Effector memory CD8-positive, alpha-beta T cell (primary cell): ENCODE results near the gene DRAM2.
"Not testable (repeated sequence)": the region's sequence is repeated elsewhere in the genome, so short reads cannot be mapped to it uniquely, and the experiment has no call there.

ENCODE experiments used
- ATAC-seq: fragments of 150-1000 bp; cut with Tn5 transposase; replicated peaks from 2 replicates; pipeline ENCODE4 v1.10.0; 2021; ENCODE audit warnings: mild to moderate bottlenecking, moderate library complexity
- DNase-seq, 3 experiments: peaks; one replicate each; pipeline ENCODE4 v3.0.0; 2021
- H3K27ac Mint-ChIP-seq, 2 donors: one replicate each; pipeline ENCODE4 v1.8.0; 2022; ENCODE audit warnings: mild to moderate bottlenecking in 2 of 2, mixed read lengths in 2 of 2, moderate library complexity in 2 of 2
- H3K27me3 Mint-ChIP-seq, 2 donors: one replicate each; pipeline ENCODE4 v1.8.0; 2022; ENCODE audit warnings: mixed read lengths in 2 of 2
- H3K36me3 Mint-ChIP-seq: one replicate; pipeline ENCODE4 v1.8.0; 2022; ENCODE audit warnings: mild to moderate bottlenecking, moderate library complexity, mixed read lengths; ENCODE audit not compliant: insufficient read depth
- H3K4me1 Mint-ChIP-seq, 2 donors: one replicate each; pipeline ENCODE4 v1.8.0; 2022; ENCODE audit warnings: low read depth in 2 of 2, mixed read lengths in 2 of 2
- H3K4me3 Mint-ChIP-seq, 2 donors: one replicate each; pipeline ENCODE4 v1.8.0; 2022; ENCODE audit warnings: mild to moderate bottlenecking in 2 of 2, mixed read lengths in 2 of 2, moderate library complexity in 2 of 2
- H3K9me3 Mint-ChIP-seq, 2 donors: one replicate each; pipeline ENCODE4 v1.8.0; 2022; ENCODE audit warnings: mixed read lengths in 2 of 2

The DRAM2 gene

DNA sequence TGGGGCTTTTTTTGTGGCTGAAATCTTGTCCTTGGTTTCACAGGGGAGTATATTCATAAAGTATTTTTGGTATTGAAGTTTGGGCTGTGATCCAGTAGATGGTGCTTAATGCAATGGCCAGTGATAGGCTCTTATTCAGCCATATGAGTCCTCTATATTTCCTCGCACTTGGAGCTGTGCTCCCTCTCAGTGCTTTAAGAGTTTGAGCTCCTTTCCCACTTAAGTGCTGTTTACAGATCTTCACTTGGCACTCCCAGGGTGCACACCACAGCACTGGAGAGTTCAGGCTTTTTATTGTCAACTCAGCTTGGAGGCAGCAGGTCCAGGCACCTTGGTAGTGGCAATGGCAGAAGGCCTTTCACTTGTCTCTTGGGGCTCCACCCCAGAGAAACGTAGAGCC, 54.9 kb downstream of the DRAM2 start:
- peaks cover 2% of the 10 kb centered on the region for H3K36me3 Mint-ChIP-seq
- no peak overlapping the region for H3K4me3 Mint-ChIP-seq
- peaks cover 0 to 5% of the 10 kb centered on the region in 2 donors for H3K9me3 Mint-ChIP-seq
- no peak overlapping the region for H3K27ac Mint-ChIP-seq
- H3K27me3 Mint-ChIP-seq = peaks cover 92 to 97% of the 10 kb centered on the region in 2 donors
- H3K4me1 Mint-ChIP-seq = no peaks in the 10 kb centered on the region
- DNase-seq = no peak
- no peak for ATAC-seq

DNA sequence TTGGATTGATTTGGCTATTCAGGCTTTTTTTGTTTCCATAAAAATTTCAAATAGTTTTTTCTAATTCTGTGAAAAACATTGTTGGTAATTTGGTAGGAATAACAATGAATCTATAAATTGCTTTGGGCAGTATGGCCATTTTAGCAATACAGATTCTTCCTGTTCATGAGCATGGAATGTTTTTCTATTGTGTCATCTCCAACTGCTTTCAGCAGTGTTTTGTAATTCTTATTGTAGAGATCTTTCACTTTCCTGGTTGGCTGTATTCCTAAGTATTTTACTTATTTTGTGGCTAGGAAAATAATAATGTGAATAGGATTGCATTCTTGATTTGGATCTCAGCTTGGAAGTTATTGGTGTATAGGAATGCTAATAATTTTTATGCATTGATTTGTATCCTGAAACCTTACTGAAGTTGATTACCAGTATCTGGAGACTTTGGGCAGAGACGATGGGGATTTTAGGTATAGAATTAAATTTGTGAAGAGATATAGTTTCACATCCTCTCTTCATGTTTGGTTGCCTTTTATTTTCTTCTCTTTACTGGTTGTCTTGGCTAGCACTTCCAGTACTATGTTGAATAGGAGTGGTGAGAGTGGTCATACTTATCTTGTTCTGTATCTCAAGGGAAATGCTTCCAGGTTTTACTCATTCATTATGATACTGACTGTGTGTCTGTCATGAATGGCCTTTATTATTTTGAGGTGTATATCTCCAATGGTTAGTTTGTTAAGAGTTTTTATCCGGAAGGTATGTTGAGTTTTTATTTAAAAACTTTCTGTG, 57.3 kb downstream of the DRAM2 start:
- Mint-ChIP-seq H3K36me3 (peaks cover 3% of the 10 kb centered on the region), H3K9me3 (peaks cover 0 to 5% of the 10 kb centered on the region in 2 donors), H3K4me3 (no peak overlapping the region), H3K27me3 (peaks cover 78 to 87% of the 10 kb centered on the region in 2 donors), H3K4me1 (no peaks in the 10 kb centered on the region), H3K27ac (no peak overlapping the region)
- ATAC-seq (no peak), DNase-seq (no peak)

DNA sequence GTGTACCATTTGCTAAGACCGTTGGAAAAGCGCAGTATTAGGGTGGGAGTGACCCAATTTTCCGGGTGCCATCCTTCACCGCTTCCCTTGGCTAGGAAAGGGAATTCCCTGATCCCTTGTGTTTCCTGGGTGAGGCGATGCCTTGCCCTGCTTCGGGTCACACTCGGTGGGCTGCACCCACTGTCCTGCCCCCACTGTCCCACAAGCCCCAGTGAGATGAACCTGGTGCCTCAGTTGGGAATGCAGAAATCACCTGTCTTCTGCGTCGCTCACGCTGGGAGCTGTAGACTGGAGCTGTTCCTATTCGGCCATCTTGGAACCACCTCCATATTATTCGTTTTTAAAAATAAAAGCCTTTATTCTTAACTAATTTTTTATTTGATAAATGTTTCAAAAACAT, 60.6 kb downstream of the DRAM2 start:
- not testable (repeated sequence) for DNase-seq, H3K4me1 Mint-ChIP-seq, H3K4me3 Mint-ChIP-seq, ATAC-seq, H3K36me3 Mint-ChIP-seq, H3K9me3 Mint-ChIP-seq, H3K27ac Mint-ChIP-seq
- peaks cover 80 to 85% of the 10 kb centered on the region in 2 donors for H3K27me3 Mint-ChIP-seq

DNA sequence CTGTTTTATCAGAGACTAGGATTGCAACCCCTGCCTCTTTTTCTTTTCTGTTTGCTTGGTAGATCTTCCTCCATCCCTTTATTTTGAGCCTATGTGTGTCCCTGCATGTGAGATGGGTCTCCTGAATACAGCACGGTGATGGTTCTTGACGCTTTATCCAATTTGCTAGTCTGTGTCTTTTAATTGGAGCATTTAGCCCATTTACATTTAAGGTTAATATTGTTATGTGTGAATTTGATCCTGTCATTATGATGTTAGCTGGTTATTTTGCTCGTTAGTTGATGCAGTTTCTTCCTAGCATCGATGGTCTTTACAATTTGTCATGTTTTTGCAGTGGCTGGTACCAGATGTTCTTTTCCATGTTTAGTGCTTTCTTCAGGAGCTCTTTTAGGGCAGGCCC, 62.6 kb downstream of the DRAM2 start:
- not testable (repeated sequence) for ATAC-seq, H3K27ac Mint-ChIP-seq, H3K36me3 Mint-ChIP-seq, DNase-seq, H3K4me1 Mint-ChIP-seq, H3K4me3 Mint-ChIP-seq, H3K9me3 Mint-ChIP-seq
- peaks cover 60 to 65% of the 10 kb centered on the region in 2 donors for H3K27me3 Mint-ChIP-seq
